KBM-7 (cell line): Measurements from ENCODE around the gene TM9SF2.
"Not testable (repeated sequence)": the region's sequence is repeated elsewhere in the genome, so short reads cannot be mapped to it uniquely, and the experiment has no call there.

ENCODE experiments used
- DNase-seq: peaks from one replicate; pipeline ENCODE4 v3.0.0-alpha.2; 2015
- in situ Hi-C: fragments of 300-500 bp; cut with MboI; formaldehyde crosslinking; loops from 2 replicates; pipeline ENCODE4 v1.14.3; 2020; ENCODE audit warnings: low sequenced_read_pairs, low pct_unique_long_range_greater_than_20kb, mixed read lengths

Gene TM9SF2

GRCh38 chr13:99501184-99501847 is at the start of gene TM9SF2:
TM9SF2 (plus strand) TSS chr13:99501472; CDS start chr13:99501607, 135 bp downstream.
- in situ Hi-C loops, result no loop called here

GRCh38 chr13:99454518-99455183 is 46.6 kb upstream of the TM9SF2 start:
- DNase-seq, result no peak
- in situ Hi-C loops, result no loop called here

More at GRCh38 chr13:99501184-99501847, at the start of gene TM9SF2:
- DNase-seq, result peak; percentile 98

- in situ Hi-C loops, result no loop called here
Measured at GRCh38 chr13:99459099-99459850, 42.0 kb upstream of the TM9SF2 start.

GRCh38 chr13:99460802-99461201 is 40.5 kb upstream of the TM9SF2 start:
- DNase-seq, result peak; percentile 32
- in situ Hi-C loops, result not testable (repeated sequence)

More at GRCh38 chr13:99459099-99459850, 42.0 kb upstream of the TM9SF2 start:
- no peak for DNase-seq

GRCh38 chr13:99463646-99464397 is 37.5 kb upstream of the TM9SF2 start:
- in situ Hi-C loops, result no loop called here
- DNase-seq, result no peak

GRCh38 chr13:99464441-99464949 is 36.8 kb upstream of the TM9SF2 start:
- DNase-seq, result no peak
- in situ Hi-C loops, result no loop called here

GRCh38 chr13:99465454-99465853 is 35.8 kb upstream of the TM9SF2 start:
- in situ Hi-C loops, result no loop called here
- no peak for DNase-seq

- in situ Hi-C loops, result no loop called here
- DNase-seq, result no peak
Measured at GRCh38 chr13:99467764-99468163, 33.5 kb upstream of the TM9SF2 start.

- DNase-seq, result no peak
- in situ Hi-C loops, result no loop called here
Measured at GRCh38 chr13:99469041-99469440, 32.2 kb upstream of the TM9SF2 start.

GRCh38 chr13:99470027-99470426 is 31.2 kb upstream of the TM9SF2 start:
- in situ Hi-C loops, result no loop called here
- DNase-seq, result no peak

- in situ Hi-C loops, result no loop called here
- DNase-seq, result no peak
Measured at GRCh38 chr13:99471221-99472121, 29.8 kb upstream of the TM9SF2 start.

GRCh38 chr13:99472122-99472440 is 29.2 kb upstream of the TM9SF2 start:
- in situ Hi-C loops, result no loop called here
- no peak for DNase-seq

GRCh38 chr13:99473515-99473914 is 27.8 kb upstream of the TM9SF2 start:
- no peak for DNase-seq
- in situ Hi-C loops, result no loop called here

GRCh38 chr13:99476648-99477047 is 24.6 kb upstream of the TM9SF2 start:
- DNase-seq, result no peak
- in situ Hi-C loops, result no loop called here

- in situ Hi-C loops, result no loop called here
- no peak for DNase-seq
Measured at GRCh38 chr13:99477493-99477892, 23.8 kb upstream of the TM9SF2 start.

GRCh38 chr13:99481366-99481765 is 19.9 kb upstream of the TM9SF2 start:
- in situ Hi-C loops, result no loop called here

GRCh38 chr13:99484473-99484872 is 16.8 kb upstream of the TM9SF2 start:
- no peak for DNase-seq
- in situ Hi-C loops, result no loop called here

More at GRCh38 chr13:99481366-99481765, 19.9 kb upstream of the TM9SF2 start:
- no peak for DNase-seq

GRCh38 chr13:99486996-99487395 is 14.3 kb upstream of the TM9SF2 start:
- no peak for DNase-seq
- in situ Hi-C loops, result no loop called here
